Hematopoietic multipotent progenitor cell (in vitro differentiated cells): ENCODE measurements around the gene EML1. TPM values are rescaled to one million over a fixed set of nuclear protein-coding genes. Genes with fewer than 3 reads are reported as not detected.
A peak's percentile ranks its signal among the peaks of the same experiment; 100 is the strongest.

Experiments used
- DNase-seq, 3 donors: peaks; one replicate each; pipeline ENCODE4 v3.0.0-alpha.2; 2011 to 2015; ENCODE audit warnings: low read depth in 2 of 3, low spot score in 2 of 3
- total RNA-seq: library from RNA; depleted of rRNA; stranded (reverse); fragments of >200 nt; gene quantifications from one replicate; pipeline ENCODE4 v1.2.3, GENCODE V29; 2012

EML1 gene
- total RNA-seq, 1 donor = under 0.01 TPM

- no peak for DNase-seq
These were observed 157.9 kb downstream of the EML1 start for GRCh38 chr14:99951085-99951484.

DNA sequence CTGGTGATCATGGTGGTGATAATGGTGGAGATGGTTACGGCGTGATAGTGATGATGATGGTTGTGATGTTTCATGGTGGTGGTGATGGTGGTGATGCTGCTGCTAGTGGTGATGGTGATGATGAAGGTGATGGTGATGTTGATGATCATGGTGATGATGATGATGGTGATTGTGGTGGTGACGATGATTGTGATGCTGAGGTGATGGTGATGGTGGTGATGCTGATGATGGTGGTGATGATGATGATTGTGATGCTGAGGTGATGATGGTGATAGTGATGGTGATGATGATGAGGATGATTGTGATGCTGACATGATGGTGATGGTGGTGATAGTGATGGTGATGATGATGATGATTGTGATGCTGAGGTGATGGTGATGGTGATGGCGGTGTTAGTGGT lies 158.8 kb downstream of the EML1 start:
- no peak for DNase-seq

DNA sequence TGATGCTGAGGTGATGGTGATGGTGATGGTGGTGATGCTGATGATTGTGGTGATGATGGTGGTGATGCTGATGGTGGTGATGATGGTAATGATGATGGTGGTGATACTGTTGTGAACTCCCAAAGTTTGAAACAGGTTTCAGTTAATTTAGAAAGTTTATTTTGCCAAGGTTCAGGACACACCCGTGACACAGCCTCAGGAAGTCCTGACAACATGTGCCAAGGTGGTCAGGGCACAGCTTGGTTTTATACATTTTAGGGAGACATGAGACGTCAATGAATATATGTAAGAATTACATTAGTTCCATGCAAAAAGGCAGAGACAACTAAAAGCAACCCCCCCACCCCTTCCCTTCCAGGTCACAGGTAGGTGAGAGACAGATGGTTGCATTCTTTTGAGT lies 159.2 kb downstream of the EML1 start:
- DNase-seq = no peak

DNA sequence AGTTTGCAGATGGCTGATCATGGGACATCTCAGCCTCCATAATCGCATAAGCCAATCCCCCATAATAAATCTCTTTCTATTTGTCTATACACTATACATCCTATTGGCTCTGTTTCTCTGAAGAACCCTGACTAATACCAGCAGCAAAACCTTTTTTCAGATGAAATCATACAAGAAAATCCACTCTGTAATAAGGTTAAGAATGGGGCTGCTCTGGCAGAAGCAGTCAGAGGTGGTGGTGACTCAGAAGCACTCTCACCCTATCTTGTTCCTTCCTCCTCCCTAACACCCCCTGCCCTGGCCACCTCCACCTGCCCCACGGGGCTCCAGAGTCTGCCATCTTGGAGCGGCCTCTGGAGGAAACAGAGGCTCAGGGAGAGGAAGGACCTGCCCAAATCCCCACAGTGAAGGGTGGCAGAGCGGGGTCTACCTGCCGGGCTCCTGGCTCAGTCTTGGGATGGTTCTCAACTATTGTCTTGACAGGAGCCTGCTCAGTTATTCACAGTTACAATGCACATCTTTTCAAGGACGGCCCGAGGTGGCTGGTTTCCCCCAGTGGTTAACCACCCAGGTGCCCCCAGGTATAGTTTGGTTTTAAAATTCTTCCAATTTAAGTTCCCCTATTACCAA lies 162.7 kb downstream of the EML1 start:
- DNase-seq = no peak

DNA sequence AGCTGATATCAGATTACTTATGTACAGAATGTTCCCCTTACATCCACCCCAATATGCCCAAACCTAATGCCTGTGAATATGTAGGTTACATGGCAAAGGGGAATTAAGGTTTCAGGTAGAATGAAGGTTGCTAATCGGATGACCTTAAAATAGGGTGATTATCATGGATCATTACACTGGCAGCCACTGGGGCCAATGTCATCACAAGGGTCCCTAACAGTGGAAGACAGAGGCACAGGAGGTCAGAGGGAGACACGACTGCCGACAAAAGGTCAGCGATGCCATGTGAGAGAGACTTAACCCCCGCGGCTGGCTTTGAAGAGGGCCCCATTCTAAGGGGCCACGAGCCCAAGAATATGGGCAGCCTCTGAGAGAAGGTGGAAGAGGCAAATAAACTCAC lies 165.2 kb downstream of the EML1 start:
- no peak for DNase-seq

DNA sequence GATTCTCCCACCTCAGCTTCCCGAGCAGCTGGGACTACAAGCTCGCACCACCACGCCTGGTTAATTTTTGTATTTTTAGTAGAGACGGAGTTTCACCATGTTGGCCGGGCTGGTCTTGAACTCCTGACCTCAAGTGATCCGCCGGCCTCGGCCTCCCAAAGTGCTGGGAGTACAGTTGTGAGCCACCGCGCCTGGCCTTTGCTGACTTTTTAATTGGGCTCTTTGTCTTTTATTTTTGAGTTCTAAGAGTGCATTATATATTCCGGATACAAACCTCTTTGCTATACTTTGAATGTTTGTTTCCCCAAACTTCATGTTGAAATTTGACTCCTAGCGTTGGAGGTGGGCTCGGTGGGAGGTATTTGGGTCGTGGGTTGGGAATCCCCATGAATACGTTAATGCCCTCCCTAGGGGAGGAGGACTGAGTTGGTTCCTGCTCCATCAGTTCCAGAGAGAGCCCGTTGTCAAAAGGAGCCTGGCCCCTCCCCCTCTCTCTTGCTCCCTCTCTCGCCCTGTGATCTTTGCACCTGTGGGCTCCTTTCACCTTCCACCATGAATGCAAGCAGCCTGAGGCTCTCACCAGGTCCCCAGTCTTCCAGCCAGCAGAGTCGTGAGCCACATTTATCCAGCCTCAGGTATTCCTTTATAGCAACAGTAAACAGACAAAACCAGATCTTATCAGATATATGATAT lies 168.8 kb downstream of the EML1 start:
- no peak for DNase-seq

- no peak for DNase-seq
These were observed 171.8 kb downstream of the EML1 start for GRCh38 chr14:99964979-99965378.

- no peak for DNase-seq
These were observed 173.0 kb downstream of the EML1 start for GRCh38 chr14:99966037-99966835.

GRCh38 chr14:99966912-99967311 lies 173.7 kb downstream of the EML1 start:
- DNase-seq = no peak

GRCh38 chr14:99968191-99968920 lies 175.1 kb downstream of the EML1 start:
- no peak for DNase-seq

GRCh38 chr14:99968941-99969340 lies 175.7 kb downstream of the EML1 start:
- no peak for DNase-seq

GRCh38 chr14:99969673-99970322 lies 176.6 kb downstream of the EML1 start:
- DNase-seq = no peak

GRCh38 chr14:99971087-99971940 lies 178.1 kb downstream of the EML1 start:
- peak; percentile 67 to 86 (median 82) for DNase-seq

DNA sequence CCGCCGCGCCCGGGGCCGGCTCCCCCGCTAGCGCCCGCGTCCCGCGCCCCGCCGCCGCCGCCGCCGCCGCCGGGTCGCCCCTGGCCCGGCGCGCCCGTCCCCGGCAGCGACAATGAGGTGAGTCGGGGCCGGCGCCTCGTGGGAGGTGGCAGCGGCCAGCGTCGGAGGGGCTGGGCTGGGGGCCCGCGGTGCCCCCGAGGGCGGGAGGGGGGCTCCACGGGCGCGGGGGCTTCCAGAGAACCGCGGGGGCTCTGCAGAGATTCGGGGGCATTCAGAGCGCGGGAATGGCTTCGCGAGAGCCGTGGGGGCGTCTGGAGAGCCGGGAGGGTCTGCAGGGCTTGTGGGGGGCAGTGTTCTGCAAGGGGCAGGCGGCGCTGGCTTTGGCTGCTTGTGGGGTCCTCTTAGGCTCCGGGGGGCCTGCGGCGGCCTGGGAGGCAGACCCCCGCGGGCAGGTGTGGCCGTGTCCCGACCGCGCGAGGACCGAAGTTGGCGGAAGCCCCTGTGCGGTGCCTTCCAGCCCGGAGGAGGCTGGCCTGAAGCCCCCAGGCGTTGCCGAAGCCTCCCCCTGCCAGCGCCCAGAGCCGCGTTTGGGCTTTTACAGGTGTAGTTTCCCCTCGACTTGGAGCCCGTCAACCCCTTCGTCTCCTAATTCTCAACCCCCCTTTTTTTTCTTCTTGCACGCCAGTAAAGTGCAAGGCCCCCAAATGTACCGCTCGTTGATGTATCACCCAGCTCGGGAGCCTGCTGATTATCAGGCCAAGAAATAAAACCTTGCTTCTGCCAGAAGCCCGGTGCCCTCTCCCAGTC lies 178.9 kb downstream of the EML1 start:
- peak in 2 of 3 donors; percentile 23 to 29 for DNase-seq

DNA sequence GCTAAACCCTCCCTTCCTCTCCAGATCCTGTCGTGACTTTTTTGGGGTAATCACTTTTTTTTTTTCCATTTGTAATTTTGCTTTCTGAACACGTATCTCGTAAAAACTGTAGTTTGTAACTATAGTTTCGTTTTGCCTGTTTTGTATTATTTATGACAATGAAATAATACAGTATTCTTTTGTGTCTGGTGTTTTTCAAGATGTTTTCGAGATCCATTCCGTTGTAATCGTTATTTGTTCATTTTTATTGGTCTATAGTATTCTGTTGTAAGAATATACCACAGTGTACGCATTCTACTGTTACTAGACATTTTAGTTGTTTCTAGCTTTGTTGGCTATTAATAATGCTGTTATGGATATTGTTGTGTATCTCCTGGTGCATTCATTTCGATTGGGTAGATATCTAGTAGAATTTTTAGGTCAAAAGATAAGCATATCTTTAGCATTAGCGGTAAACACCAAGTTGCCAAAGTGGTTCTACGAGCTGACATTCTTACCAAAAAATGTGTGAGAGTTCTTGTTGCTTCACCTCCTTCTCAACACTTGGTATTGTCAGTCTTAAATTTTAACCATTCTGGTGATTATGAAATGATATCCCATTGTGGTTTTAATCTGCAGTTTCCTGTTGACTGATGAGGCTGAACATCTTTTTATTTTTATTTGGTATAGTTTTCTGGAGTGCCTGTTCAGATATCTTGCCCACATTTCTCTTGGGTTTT lies 179.7 kb downstream of the EML1 start:
- DNase-seq = no peak

DNA sequence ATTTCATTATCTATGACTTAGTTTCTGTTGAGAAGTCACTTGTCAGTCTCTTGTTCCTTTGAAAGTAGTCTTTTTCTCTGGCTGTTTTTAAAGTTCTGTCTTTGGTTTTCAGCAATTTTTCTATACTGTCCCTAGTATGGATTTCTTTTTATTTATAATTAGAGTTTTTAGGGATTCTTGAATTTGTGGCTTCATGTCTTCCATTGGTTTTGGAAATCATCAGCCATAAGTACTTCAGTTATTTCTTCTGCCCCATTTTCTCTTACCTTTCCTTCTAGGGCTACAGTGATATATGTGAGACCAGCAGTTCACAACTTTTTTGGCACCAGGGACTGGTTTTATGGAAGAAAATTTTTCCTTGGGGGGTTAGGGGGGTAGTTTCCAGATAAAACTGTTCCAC lies 182.0 kb downstream of the EML1 start:
- no peak for DNase-seq

DNA sequence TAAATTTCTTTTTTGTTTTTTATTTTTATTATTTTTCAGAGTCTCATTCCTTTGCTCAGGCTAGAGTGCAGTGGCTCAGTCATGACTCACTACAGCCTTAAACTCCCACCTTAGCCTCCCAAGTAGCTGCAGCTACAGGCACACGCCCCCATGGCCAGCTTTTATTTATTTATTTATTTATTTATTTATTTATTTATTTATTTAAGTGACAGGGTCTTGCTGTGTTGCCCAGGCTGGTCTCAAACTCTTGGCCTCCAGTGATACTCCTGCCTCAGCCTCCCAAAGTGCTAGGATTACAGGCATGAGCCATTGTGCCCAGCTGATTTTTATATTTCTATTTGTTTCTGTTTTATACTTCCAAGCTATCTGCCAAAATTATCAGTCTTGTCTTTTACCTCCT lies 182.8 kb downstream of the EML1 start:
- no peak for DNase-seq

GRCh38 chr14:99976681-99977080 lies 183.5 kb downstream of the EML1 start:
- DNase-seq = no peak
